Stimulated activated CD8-positive, alpha-beta memory T cell treated with anti-CD3 and anti-CD28 coated beads, Interleukin-15, amount 100 ng/mL, for 24 hours (primary cell): ENCODE data around the gene PARPBP.
"Not testable (repeated sequence)": the region's sequence is repeated elsewhere in the genome, so short reads cannot be mapped to it uniquely, and the experiment has no call there.

Experiments used
- DNase-seq: peaks from one replicate; pipeline ENCODE4 v3.0.0-alpha.2; 2020; ENCODE audit warnings: low read depth

PARPBP gene, protein sequence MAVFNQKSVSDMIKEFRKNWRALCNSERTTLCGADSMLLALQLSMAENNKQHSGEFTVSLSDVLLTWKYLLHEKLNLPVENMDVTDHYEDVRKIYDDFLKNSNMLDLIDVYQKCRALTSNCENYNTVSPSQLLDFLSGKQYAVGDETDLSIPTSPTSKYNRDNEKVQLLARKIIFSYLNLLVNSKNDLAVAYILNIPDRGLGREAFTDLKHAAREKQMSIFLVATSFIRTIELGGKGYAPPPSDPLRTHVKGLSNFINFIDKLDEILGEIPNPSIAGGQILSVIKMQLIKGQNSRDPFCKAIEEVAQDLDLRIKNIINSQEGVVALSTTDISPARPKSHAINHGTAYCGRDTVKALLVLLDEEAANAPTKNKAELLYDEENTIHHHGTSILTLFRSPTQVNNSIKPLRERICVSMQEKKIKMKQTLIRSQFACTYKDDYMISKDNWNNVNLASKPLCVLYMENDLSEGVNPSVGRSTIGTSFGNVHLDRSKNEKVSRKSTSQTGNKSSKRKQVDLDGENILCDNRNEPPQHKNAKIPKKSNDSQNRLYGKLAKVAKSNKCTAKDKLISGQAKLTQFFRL

DNA sequence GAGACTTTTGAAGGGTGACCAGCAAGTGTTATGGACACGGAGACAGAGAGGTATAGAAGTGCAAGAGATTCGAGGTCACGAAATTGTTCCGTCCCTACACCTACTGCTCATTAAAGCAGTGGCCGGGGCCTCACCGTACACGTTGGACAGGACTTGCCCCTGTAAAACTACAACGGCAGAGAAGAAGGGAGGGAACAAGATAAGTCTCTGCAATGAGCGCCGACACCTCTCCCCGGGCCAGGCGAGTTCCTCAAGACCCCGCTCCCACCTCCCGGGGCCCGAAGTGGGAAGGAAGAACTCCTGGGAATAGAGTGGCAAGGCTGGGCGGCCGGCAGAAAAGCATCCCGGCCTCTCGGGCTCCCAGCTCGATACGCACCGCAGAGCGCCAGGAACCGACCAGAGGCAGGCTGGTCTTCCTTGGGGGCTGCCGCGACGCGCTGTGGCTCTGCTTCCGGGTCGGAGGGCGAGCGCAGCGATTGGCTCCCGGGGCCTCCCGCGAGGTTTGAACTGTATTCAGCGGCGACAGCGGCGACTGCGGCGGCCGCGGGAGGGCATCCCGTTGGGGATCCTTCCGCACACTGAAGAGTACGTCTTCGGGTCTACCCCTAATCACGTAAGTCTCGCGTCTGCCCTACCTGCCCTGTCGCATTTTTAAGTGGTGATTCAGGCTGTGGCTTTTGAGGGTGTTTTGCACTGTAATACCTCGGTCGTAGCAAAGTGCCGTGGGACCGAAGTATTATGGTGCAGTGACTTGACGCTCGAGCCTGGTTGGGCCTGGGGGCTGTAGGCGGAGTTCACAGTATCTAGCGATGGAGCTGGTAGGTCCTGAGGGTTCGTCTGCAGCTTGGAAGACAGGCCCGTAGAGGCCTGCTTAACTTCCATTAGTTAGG, at the start of gene PARPBP, which contains the start of gene NUP37:
Gene PARPBP, plus strand, starts transcription at position 510 of the 890 bp plus-strand sequence. CDS start 3,706 bp downstream, outside the sequence.
Gene NUP37, minus strand, starts transcription at position 441 of the 890 bp plus-strand sequence. CDS start 1,596 bp downstream, outside the sequence.
- peak; percentile 85 for DNase-seq

GRCh38 chr12:102072092-102072491, 47.9 kb upstream of the PARPBP start:
- not testable (repeated sequence) for DNase-seq

DNA sequence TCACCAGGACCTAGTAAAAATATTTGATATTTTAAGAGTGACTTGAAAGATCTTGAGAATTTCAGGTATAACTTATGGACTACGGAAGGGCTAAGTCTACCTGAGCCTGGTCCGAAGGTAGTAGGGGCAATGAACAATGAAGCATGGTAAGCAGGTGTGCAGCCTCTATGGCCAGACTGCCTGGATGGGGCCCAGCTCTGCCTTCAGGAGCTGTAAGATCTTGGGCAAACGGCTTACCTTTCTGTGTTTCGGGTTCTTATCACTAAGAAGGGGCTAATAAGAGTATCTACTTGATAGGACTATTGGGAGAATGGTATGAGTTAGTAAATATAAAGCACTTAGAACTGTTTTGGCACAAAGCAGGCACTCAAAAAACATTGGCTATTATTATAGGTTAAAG, 39.1 kb upstream of the PARPBP start:
- DNase-seq, result no peak

DNA sequence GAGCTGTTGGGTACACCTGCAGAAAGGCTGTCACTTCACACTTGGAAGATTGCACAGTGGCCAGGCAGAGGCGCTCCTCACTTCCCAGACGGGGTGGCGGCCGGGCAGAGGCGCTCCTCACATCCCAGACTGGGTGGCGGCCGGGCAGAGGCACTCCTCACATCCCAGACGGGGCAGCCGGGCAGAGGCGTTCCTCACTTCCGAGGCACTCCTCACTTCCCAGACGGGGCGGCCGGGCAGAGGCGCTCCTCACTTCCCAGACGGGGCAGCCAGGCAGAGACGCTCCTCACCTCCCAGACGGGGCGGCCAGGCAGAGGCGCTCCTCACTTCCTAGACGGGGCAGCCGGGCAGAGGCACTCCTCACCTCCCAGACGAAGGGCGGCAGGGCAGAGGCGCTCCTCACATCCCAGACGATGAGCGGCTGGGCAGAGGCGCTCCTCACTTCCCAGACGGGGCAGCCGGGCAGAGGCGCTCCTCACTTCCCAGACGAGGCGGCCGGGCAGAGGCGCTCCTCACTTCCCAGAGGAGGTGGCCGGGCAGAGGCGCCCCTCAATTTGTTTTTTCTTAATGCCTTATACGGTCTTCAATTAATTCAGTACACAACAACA, 30.7 kb upstream of the PARPBP start:
- not testable (repeated sequence) for DNase-seq

- no peak for DNase-seq
Measured at GRCh38 chr12:102093319-102093718, 26.7 kb upstream of the PARPBP start.

- no peak for DNase-seq
Measured at GRCh38 chr12:102095677-102096263, 24.2 kb upstream of the PARPBP start.

GRCh38 chr12:102096855-102097254, 23.1 kb upstream of the PARPBP start:
- no peak for DNase-seq

DNA sequence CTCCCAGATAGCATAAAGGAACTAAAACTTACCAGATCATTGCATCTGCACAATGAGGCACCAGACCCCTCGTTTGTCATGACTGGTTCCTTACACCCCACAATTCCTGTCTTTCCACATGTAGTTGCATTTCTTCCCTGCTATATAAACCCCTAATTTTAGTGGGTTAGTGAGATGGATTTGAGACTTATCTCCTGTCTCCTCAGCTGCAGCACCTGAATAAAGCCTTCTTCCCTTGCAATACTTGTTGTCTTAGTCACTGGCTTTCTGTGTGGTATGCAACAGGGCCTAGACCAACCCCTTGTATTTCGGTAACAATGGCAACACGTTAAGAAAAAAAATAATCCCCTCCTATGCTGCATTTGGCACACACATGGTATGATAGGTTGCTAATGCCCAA, 13.1 kb upstream of the PARPBP start:
- DNase-seq, result no peak

- DNase-seq, result no peak
Measured at GRCh38 chr12:102107970-102108369, 12.0 kb upstream of the PARPBP start.

DNA sequence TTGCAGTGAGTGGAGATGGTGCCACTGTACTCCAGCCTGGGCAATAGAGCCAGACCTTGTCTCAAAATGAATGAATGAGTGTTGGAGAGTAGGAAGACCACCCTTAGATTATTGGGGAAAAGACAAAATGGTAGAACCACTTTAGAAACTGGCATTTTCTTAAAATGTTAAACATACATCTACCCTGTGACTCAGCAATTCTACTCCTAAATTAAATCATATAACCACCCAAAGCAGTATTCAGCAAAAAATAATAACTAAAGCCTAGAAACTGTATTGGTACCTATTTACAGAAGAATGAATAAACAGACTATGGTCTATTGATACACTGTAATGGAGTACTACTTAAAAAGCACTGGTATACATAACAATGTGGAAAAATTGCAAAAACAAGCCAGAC, 9.2 kb upstream of the PARPBP start:
- no peak for DNase-seq

GRCh38 chr12:102114212-102114611, 5.8 kb upstream of the PARPBP start:
- DNase-seq, result no peak

- DNase-seq, result no peak
Measured at GRCh38 chr12:102116392-102116791, 3.6 kb upstream of the PARPBP start.

DNA sequence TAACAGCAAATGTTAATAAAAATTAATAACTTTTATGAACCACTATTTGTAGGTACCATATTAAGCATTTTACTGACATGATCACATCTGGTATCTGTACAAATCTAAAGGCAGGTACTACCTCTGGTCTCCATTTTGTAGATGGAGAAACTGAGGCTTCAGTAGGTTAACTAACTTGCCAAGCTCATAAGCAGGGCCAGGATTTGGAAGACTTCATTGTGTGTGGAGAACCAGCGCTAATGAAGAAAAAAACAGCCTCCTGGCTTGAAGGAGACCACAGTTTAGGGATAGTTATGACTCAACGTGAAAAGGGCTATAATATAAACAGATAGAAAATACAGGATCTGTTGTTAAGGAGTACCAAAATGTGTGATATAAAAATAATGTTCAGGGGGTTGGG, 1.1 kb upstream of the PARPBP start:
- DNase-seq, result no peak

DNA sequence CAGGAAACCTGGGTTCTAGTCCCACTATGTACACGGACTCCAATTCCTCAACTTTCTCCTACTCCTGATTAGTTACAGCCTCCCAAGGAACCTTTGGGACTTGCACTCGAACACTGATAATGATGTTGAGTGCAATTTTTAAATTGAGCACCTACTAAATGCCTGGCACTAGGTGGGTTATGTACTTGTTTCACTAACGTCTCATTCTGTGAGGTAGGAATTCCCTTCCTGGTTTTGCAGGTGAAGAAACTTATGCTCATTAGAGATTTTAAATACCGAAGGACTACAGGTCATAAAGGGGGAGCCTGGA, 536 bp downstream of the PARPBP start:
- no peak for DNase-seq

DNA sequence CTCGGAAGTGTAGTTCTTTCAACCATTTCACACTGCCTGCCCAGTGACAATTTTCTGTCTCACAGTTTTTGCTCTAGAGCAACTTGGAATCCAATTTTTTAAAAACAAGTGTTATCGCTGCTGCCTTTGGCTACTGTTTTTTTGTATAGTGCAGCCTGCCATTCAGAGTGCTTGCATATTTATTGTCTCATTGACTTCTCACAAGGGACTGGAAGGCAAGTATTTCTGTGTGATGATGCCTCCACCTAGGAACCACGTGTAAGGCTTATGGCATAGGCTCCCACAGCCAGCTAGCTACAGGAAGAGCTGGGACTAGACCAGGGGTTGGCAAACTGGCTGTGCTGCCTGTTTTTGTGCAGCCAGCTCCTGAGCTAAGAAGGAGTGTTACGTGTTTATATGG, 903 bp downstream of the PARPBP start:
- DNase-seq, result no peak

- not testable (repeated sequence) for DNase-seq
Measured at GRCh38 chr12:102121328-102121727, 1.3 kb downstream of the PARPBP start.

- DNase-seq, result not testable (repeated sequence)
Measured at GRCh38 chr12:102130720-102131119, 10.7 kb downstream of the PARPBP start.

- not testable (repeated sequence) for DNase-seq
Measured at GRCh38 chr12:102131442-102131841, 11.5 kb downstream of the PARPBP start.

DNA sequence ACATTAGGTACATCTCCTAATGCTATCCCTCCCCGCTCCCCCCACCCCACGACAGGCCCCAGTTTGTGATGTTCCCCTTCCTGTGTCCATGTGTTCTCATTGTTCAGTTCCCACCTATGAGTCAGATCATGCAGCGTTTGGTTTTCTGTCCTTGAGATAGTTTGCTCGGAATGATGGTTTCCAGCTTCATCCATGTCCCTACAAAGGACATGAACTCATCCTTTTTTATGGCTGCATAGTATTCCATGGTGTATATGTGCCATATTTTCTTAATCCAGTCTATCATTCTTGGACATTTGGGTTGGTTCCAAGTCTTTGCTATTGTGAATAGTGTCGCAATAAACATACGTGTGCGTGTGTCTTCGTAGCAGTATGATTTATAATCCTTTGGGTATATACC, 17.6 kb downstream of the PARPBP start:
- not testable (repeated sequence) for DNase-seq

- DNase-seq, result not testable (repeated sequence)
Measured at GRCh38 chr12:102142866-102143373, 22.9 kb downstream of the PARPBP start.

GRCh38 chr12:102144221-102144620, 24.2 kb downstream of the PARPBP start:
- no peak for DNase-seq
